C4-2B (cell line): Measurements from ENCODE around the gene FRAS1.

Experiments
- CTCF ChIP-seq: fragments of 450-650 bp; conservative IDR thresholded peaks from 2 replicates; pipeline ENCODE4 v1.5.1; 2017; ENCODE audit warnings: mild to moderate bottlenecking
- ZFX ChIP-seq: fragments of 450-650 bp; IDR thresholded peaks from 2 replicates; pipeline ENCODE4 v1.6.1; 2017

- no peak for TF ChIP-seq CTCF
- TF ChIP-seq ZFX: no peak
Measured at GRCh38 chr4:78219825-78220224, 162.7 kb downstream of the FRAS1 start.
